ENCODE data around the gene KCNQ5.

The KCNQ5 gene

GRCh38 chr6:72948153-72948552 is 326.3 kb downstream of the KCNQ5 start:
- H3K4me1 ChIP-seq (ENCODE audit: control insufficient read depth in 2 of 2, insufficient read depth in 2 of 2, low read length in 2 of 2), result no peaks in the 10 kb centered on the region
- no peak overlapping the region for H3K9ac ChIP-seq (ENCODE audit: low read depth in 1 of 2, low read length in 2 of 2)
- H3K4me3 ChIP-seq (ENCODE audit: low read length in 2 of 2), result no peak overlapping the region
- H3K27me3 ChIP-seq (ENCODE audit: control insufficient read depth in 2 of 2, insufficient read depth in 2 of 2, low read length in 2 of 2), result no peaks in the 10 kb centered on the region
- H3K9me3 ChIP-seq (ENCODE audit: control insufficient read depth in 2 of 2, low read length in 2 of 2), result no peaks in the 10 kb centered on the region
- H3K27ac ChIP-seq (ENCODE audit: low read depth in 2 of 2, low read length in 2 of 2), result no peak overlapping the region
- H3K36me3 ChIP-seq (ENCODE audit: control insufficient read depth in 2 of 2, insufficient read depth in 2 of 2, low read length in 2 of 2), result no peaks in the 10 kb centered on the region

DNA sequence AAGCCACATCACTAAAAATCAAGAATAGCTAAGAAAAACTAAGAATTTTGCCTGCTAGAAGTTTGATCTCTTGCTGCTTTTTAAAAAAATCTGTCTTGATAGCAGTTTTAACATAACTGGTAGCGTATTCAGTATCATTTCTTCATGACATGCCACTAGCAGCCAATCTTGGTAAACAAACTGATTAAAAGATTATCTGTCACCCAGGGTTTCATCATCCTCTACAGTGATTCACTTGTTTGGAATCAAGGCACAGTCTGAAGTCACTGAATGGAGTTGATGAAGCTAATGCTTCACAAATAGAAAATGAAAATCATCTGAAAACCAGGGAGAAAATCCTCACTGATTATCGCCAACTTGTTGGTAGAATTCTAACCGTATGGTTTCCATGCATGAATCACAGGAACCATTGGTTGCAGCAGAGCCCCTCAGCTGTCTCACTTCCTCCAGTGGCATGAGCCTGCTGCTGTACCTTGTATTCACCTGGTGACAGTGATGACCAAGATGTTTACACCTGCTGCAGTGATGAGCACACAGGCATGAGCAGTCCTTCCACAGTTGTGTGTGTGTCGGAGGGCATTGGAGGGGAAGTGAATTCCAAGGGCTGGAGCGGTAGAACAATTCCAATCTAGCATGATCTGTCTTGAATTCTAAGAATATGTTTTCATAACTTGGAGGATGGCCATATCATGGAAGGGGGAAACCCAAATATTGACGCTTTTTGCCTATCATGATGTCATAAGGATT is 328.4 kb downstream of the KCNQ5 start:
- Histone ChIP-seq H3K4me1 (ENCODE audit: control insufficient read depth in 2 of 2, insufficient read depth in 2 of 2, low read length in 2 of 2) (no peaks in the 10 kb centered on the region), H3K36me3 (ENCODE audit: control insufficient read depth in 2 of 2, insufficient read depth in 2 of 2, low read length in 2 of 2) (no peaks in the 10 kb centered on the region), H3K27ac (ENCODE audit: low read depth in 2 of 2, low read length in 2 of 2) (peak overlapping the region in 1 of 2 donors; percentile 21), H3K9ac (ENCODE audit: low read depth in 1 of 2, low read length in 2 of 2) (no peak overlapping the region), H3K4me3 (ENCODE audit: low read length in 2 of 2) (no peak overlapping the region), H3K9me3 (ENCODE audit: control insufficient read depth in 2 of 2, low read length in 2 of 2) (no peaks in the 10 kb centered on the region), H3K27me3 (ENCODE audit: control insufficient read depth in 2 of 2, insufficient read depth in 2 of 2, low read length in 2 of 2) (no peaks in the 10 kb centered on the region)

- H3K27ac ChIP-seq (ENCODE audit: low read depth in 2 of 2, low read length in 2 of 2), result no peak overlapping the region
- no peak overlapping the region for H3K9ac ChIP-seq (ENCODE audit: low read depth in 1 of 2, low read length in 2 of 2)
- H3K4me3 ChIP-seq (ENCODE audit: low read length in 2 of 2), result no peak overlapping the region
- no peaks in the 10 kb centered on the region for H3K4me1 ChIP-seq (ENCODE audit: control insufficient read depth in 2 of 2, insufficient read depth in 2 of 2, low read length in 2 of 2)
- H3K36me3 ChIP-seq (ENCODE audit: control insufficient read depth in 2 of 2, insufficient read depth in 2 of 2, low read length in 2 of 2), result no peaks in the 10 kb centered on the region
- H3K27me3 ChIP-seq (ENCODE audit: control insufficient read depth in 2 of 2, insufficient read depth in 2 of 2, low read length in 2 of 2), result no peaks in the 10 kb centered on the region
- no peaks in the 10 kb centered on the region for H3K9me3 ChIP-seq (ENCODE audit: control insufficient read depth in 2 of 2, low read length in 2 of 2)
Measured at GRCh38 chr6:72952808-72953630, 331.2 kb downstream of the KCNQ5 start.

DNA sequence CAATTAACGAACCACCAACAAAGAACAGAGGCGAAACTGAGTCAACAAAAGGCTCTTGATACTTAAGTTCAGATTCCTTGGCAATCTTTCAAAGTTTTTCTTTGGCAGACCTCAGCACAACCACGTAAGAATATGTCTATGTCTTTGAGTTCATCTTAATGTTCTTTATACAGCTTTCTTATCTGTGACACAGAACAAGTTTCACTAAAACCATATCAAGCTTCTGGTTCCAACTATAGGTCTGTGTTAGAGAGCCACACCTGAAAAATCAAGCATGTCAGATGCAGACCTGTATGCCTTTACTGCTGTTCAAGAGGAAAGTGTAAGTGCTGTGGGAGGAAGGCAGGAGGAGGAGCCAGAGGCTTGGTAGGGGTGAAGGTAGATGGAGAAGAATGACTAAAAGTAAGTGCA is 332.1 kb downstream of the KCNQ5 start:
- Histone ChIP-seq H3K36me3 (ENCODE audit: control insufficient read depth in 2 of 2, insufficient read depth in 2 of 2, low read length in 2 of 2) (no peaks in the 10 kb centered on the region), H3K4me3 (ENCODE audit: low read length in 2 of 2) (no peak overlapping the region), H3K9me3 (ENCODE audit: control insufficient read depth in 2 of 2, low read length in 2 of 2) (no peaks in the 10 kb centered on the region), H3K27me3 (ENCODE audit: control insufficient read depth in 2 of 2, insufficient read depth in 2 of 2, low read length in 2 of 2) (no peaks in the 10 kb centered on the region), H3K4me1 (ENCODE audit: control insufficient read depth in 2 of 2, insufficient read depth in 2 of 2, low read length in 2 of 2) (no peaks in the 10 kb centered on the region), H3K27ac (ENCODE audit: low read depth in 2 of 2, low read length in 2 of 2) (no peak overlapping the region), H3K9ac (ENCODE audit: low read depth in 1 of 2, low read length in 2 of 2) (no peak overlapping the region)

DNA sequence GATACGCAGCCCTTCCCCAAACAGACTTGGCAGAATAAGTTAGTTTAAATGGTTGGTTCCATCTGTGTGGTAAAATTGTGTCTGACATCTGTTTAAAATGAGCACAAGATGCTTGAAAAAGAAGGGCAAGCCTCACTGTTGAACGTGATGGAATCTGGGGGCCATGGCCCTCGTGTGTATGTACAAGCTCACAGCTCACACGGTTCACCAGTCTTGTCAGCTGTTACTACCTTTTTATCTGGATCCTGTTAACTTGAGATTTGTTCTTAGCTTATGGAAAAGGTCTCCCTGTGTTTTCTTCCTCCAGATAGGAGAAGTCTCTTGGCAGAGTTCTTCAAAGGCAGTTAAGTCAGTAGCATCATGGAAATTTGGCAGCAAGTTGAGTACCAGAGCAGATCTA is 332.9 kb downstream of the KCNQ5 start:
- Histone ChIP-seq H3K27ac (ENCODE audit: low read depth in 2 of 2, low read length in 2 of 2) (no peak overlapping the region), H3K4me1 (ENCODE audit: control insufficient read depth in 2 of 2, insufficient read depth in 2 of 2, low read length in 2 of 2) (no peaks in the 10 kb centered on the region), H3K9ac (ENCODE audit: low read depth in 1 of 2, low read length in 2 of 2) (no peak overlapping the region), H3K9me3 (ENCODE audit: control insufficient read depth in 2 of 2, low read length in 2 of 2) (no peaks in the 10 kb centered on the region), H3K4me3 (ENCODE audit: low read length in 2 of 2) (no peak overlapping the region), H3K27me3 (ENCODE audit: control insufficient read depth in 2 of 2, insufficient read depth in 2 of 2, low read length in 2 of 2) (no peaks in the 10 kb centered on the region), H3K36me3 (ENCODE audit: control insufficient read depth in 2 of 2, insufficient read depth in 2 of 2, low read length in 2 of 2) (no peaks in the 10 kb centered on the region)

DNA sequence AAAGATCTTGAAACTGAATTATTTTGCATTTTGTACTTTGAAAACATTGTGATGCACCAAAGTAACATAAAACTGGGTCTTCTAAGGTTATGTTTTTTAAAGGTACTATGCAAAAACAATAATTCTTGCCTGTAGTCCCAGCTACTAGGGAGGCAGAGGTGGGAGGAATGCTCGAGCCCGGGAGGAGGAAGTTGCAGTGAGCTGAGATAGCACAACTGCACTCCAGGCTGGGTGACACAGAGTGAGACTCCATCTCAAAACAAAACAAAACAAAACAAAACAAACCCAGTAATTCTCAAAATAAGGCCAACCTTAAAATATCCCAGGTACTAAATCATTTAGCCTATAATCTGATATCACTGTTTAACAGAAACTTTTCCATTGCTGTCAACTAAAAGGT is 333.8 kb downstream of the KCNQ5 start:
- H3K27ac ChIP-seq (ENCODE audit: low read depth in 2 of 2, low read length in 2 of 2), result no peak overlapping the region
- H3K9me3 ChIP-seq (ENCODE audit: control insufficient read depth in 2 of 2, low read length in 2 of 2), result no peaks in the 10 kb centered on the region
- H3K27me3 ChIP-seq (ENCODE audit: control insufficient read depth in 2 of 2, insufficient read depth in 2 of 2, low read length in 2 of 2), result no peaks in the 10 kb centered on the region
- H3K9ac ChIP-seq (ENCODE audit: low read depth in 1 of 2, low read length in 2 of 2), result no peak overlapping the region
- H3K4me3 ChIP-seq (ENCODE audit: low read length in 2 of 2), result no peak overlapping the region
- H3K4me1 ChIP-seq (ENCODE audit: control insufficient read depth in 2 of 2, insufficient read depth in 2 of 2, low read length in 2 of 2), result no peaks in the 10 kb centered on the region
- no peaks in the 10 kb centered on the region for H3K36me3 ChIP-seq (ENCODE audit: control insufficient read depth in 2 of 2, insufficient read depth in 2 of 2, low read length in 2 of 2)

DNA sequence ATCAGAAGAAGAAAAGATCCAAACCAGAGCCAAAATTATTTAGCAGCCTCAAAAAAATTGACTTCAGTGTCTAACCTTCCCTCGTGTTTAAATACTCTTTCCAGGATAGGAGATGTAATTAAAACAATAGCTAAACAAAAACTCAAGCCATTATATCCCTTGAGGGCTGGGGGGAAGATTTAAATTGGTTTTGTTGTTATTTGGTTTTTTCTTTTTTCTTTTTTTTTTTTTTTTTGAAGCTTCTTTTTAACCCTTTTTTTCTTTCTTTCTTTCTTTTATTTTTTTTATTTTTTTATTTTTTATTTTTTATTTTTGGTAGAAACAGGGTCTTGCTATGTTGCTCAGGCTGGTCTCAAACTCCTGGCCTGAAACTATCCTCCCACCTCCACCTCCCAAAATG is 334.4 kb downstream of the KCNQ5 start:
- H3K27me3 ChIP-seq (ENCODE audit: control insufficient read depth in 2 of 2, insufficient read depth in 2 of 2, low read length in 2 of 2), result no peaks in the 10 kb centered on the region
- no peaks in the 10 kb centered on the region for H3K9me3 ChIP-seq (ENCODE audit: control insufficient read depth in 2 of 2, low read length in 2 of 2)
- H3K4me3 ChIP-seq (ENCODE audit: low read length in 2 of 2), result no peak overlapping the region
- H3K9ac ChIP-seq (ENCODE audit: low read depth in 1 of 2, low read length in 2 of 2), result no peak overlapping the region
- no peaks in the 10 kb centered on the region for H3K4me1 ChIP-seq (ENCODE audit: control insufficient read depth in 2 of 2, insufficient read depth in 2 of 2, low read length in 2 of 2)
- no peak overlapping the region for H3K27ac ChIP-seq (ENCODE audit: low read depth in 2 of 2, low read length in 2 of 2)
- H3K36me3 ChIP-seq (ENCODE audit: control insufficient read depth in 2 of 2, insufficient read depth in 2 of 2, low read length in 2 of 2), result no peaks in the 10 kb centered on the region

DNA sequence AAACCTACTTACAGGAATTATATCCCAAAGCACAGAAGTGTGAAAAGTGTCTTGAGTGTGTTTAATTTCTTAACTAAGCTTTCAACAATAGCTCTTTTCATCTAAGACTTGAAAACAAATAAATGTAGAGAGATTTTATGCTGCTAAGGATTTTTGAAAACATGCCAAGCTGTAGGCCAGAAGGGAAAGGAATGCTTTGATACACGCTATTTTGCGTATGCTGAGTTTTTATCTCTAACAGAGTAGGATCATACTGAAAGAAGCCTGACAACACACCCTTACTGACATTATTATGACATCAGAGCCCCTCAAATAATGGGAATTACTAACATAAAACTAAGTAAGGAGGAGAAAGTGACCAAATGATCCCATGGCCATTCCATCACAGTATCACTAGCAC is 338.0 kb downstream of the KCNQ5 start:
- H3K9ac ChIP-seq (ENCODE audit: low read depth in 1 of 2, low read length in 2 of 2), result no peak overlapping the region
- H3K4me3 ChIP-seq (ENCODE audit: low read length in 2 of 2), result no peak overlapping the region
- H3K27me3 ChIP-seq (ENCODE audit: control insufficient read depth in 2 of 2, insufficient read depth in 2 of 2, low read length in 2 of 2), result no peaks in the 10 kb centered on the region
- no peaks in the 10 kb centered on the region for H3K4me1 ChIP-seq (ENCODE audit: control insufficient read depth in 2 of 2, insufficient read depth in 2 of 2, low read length in 2 of 2)
- no peaks in the 10 kb centered on the region for H3K9me3 ChIP-seq (ENCODE audit: control insufficient read depth in 2 of 2, low read length in 2 of 2)
- H3K36me3 ChIP-seq (ENCODE audit: control insufficient read depth in 2 of 2, insufficient read depth in 2 of 2, low read length in 2 of 2), result no peaks in the 10 kb centered on the region
- no peak overlapping the region for H3K27ac ChIP-seq (ENCODE audit: low read depth in 2 of 2, low read length in 2 of 2)

DNA sequence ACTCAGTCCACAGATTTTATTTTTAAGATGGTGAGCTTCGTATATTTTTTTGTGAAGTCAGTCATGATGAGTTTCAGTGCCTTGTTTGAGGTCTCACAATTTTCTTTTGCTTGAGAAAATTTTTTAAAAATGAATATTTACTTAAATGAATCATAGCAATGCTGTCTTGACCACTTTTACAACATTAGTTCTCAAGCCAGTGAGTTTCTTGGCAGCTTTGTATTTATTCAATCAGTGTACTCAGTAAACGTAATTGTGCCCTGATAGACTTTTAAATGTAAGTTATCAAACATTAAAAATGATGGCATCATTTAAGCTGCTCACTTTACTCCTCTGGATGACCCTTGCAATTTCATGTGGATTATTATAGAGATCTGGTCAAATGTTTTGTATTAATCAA is 342.1 kb downstream of the KCNQ5 start:
- Histone ChIP-seq H3K36me3 (ENCODE audit: control insufficient read depth in 2 of 2, insufficient read depth in 2 of 2, low read length in 2 of 2) (no peaks in the 10 kb centered on the region), H3K4me1 (ENCODE audit: control insufficient read depth in 2 of 2, insufficient read depth in 2 of 2, low read length in 2 of 2) (no peaks in the 10 kb centered on the region), H3K27ac (ENCODE audit: low read depth in 2 of 2, low read length in 2 of 2) (no peak overlapping the region), H3K4me3 (ENCODE audit: low read length in 2 of 2) (no peak overlapping the region), H3K27me3 (ENCODE audit: control insufficient read depth in 2 of 2, insufficient read depth in 2 of 2, low read length in 2 of 2) (no peaks in the 10 kb centered on the region), H3K9ac (ENCODE audit: low read depth in 1 of 2, low read length in 2 of 2) (no peak overlapping the region), H3K9me3 (ENCODE audit: control insufficient read depth in 2 of 2, low read length in 2 of 2) (no peaks in the 10 kb centered on the region)

DNA sequence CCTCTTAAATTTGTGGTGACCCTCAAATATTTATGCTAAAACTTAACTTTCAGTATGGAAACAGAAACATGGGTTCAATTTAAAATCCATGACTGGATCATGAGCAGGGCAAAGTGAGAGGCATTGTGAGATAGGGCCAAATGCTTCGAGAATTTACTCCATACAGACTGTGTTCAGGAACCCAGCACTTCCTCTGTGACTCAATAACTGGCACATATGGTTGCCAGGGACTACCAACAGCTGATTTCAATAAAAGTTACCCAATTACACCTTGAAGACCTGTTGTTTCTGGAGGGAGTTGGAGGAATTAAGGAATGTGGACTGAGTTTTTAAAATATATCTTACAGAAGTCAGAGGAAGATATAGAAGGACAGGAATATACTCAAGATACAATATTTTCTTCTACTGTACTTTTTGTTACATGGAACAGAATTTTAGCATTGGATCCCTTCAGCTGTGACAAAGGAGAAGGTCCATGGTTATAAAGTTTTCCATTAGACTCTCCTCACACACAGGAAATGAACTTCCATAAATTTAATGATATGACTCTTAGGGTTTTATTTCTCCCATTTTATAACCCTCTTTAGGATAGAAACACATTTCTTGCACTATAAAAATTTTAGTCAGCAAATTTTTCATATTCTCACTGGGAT is 344.9 kb downstream of the KCNQ5 start:
- H3K4me1 ChIP-seq (ENCODE audit: control insufficient read depth in 2 of 2, insufficient read depth in 2 of 2, low read length in 2 of 2), result no peaks in the 10 kb centered on the region
- no peaks in the 10 kb centered on the region for H3K27me3 ChIP-seq (ENCODE audit: control insufficient read depth in 2 of 2, insufficient read depth in 2 of 2, low read length in 2 of 2)
- H3K9me3 ChIP-seq (ENCODE audit: control insufficient read depth in 2 of 2, low read length in 2 of 2), result no peaks in the 10 kb centered on the region
- H3K4me3 ChIP-seq (ENCODE audit: low read length in 2 of 2), result no peak overlapping the region
- no peak overlapping the region for H3K9ac ChIP-seq (ENCODE audit: low read depth in 1 of 2, low read length in 2 of 2)
- no peak overlapping the region for H3K27ac ChIP-seq (ENCODE audit: low read depth in 2 of 2, low read length in 2 of 2)
- no peaks in the 10 kb centered on the region for H3K36me3 ChIP-seq (ENCODE audit: control insufficient read depth in 2 of 2, insufficient read depth in 2 of 2, low read length in 2 of 2)
